Measurements from ENCODE around the gene DEGS2. TPM values are rescaled to one million over a fixed set of nuclear protein-coding genes. Genes with fewer than 3 reads are reported as not detected.

The DEGS2 gene
- total RNA-seq, 1 donor from 2014 or later, result 0.06 TPM

DNA sequence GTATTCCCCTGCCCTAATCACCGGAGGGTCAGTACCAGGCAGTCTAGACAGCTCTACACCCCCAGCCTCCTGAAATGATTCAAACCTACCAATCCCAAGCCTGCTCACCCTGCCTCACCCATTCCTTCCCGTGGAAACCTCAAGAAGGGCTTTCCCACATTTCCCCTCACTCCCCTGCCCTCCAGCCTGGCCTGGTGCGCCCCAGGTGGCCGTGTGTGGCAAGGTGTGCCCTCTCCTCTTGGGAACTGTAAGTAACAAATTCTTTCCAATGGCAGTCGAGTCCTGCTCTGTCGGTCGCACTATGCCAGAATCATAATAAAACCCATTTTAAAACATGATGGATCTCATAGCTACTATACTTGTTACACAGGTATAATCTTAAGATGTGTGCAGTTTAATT, 13.9 kb upstream of the DEGS2 start:
- no peak overlapping the region for H3K4me3 ChIP-seq (ENCODE audit: low read depth, low read length)
- TF ChIP-seq CTCF (conservative IDR thresholded peaks at IDR 0.05; ENCODE audit: low read depth, low read length), result no peak
- DNase-seq (ENCODE audit: low read depth), result no peak

DNA sequence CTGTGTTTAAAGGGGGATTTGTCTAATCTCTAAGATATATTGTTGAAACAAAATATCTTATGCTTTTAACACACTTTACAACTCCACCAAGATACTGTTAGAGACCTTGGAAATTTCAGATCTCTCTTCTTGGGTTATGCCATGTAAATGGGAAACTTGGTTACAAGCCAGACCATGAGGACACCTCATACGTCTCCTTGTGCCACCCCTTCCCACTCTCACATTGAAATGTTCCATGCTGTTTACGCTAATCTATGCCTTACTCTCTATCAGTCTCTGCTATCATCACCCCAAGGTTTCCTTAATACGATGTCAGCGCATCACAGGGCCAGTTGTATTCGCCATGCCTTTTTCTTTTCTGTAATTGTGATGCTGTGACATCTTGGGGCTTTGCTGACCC, 13.4 kb upstream of the DEGS2 start:
- no peak for TF ChIP-seq CTCF (conservative IDR thresholded peaks at IDR 0.05; ENCODE audit: low read depth, low read length)
- no peak overlapping the region for H3K4me3 ChIP-seq (ENCODE audit: low read depth, low read length)
- DNase-seq (ENCODE audit: low read depth), result no peak

- H3K4me3 ChIP-seq (ENCODE audit: low read depth, low read length), result no peak overlapping the region
- no peak for TF ChIP-seq CTCF (conservative IDR thresholded peaks at IDR 0.05; ENCODE audit: low read depth, low read length)
- no peak for DNase-seq (ENCODE audit: low read depth)
Measured at GRCh38 chr14:100170880-100171279, 11.4 kb upstream of the DEGS2 start.

DNA sequence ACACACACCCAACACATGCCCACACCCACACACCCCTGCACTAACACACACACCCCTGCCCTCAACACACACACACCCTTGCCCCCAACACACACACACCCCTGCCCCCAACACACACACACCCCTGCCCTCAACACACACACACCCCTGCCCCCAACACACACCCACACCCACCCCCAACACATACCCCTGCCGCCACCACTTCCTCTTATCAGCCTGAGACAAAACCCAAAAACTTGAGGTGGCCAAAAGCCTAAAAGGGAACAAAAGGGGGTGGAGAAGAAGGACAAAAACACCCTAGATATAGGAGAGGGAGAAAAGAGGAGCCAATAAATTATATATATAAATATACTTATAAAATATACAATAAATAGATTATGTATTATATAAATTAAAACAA, 9.1 kb upstream of the DEGS2 start:
- no peak for TF ChIP-seq CTCF (conservative IDR thresholded peaks at IDR 0.05; ENCODE audit: low read depth, low read length)
- DNase-seq (ENCODE audit: low read depth), result no peak
- no peak overlapping the region for H3K4me3 ChIP-seq (ENCODE audit: low read depth, low read length)

DNA sequence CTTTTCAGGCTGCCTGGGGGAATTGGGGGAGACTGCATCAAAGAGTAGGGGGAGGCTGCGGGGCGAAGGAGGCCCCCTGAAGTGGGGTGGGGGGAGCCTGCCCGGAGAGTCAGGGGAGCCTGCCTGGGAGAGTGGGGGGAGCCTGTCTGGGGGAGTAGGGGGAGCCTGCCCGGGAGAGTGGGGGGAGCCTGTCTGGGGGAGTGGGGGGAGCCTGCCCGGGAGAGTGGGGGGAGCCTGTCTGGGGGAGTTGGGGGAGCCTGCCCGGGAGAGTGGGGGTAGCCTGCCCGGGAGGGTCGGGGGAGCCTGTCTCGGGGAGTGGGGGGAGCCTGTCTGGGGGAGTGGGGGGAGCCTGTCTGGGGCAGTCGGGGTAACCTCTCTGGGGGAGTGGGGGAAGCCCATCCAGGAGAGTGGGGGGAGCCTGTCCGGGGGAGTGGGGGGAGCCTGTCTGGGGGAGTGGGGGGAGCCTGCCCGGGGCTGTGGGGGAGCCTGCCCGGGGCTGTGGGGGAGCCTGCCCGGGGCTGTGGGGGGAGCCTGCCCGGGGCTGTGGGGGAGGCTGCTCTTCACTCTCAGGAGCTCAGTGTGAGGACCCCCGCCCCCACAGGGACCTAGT, 6.5 kb upstream of the DEGS2 start:
- no peak overlapping the region for H3K4me3 ChIP-seq (ENCODE audit: low read depth, low read length)
- DNase-seq (ENCODE audit: low read depth), result no peak
- no peak for TF ChIP-seq CTCF (conservative IDR thresholded peaks at IDR 0.05; ENCODE audit: low read depth, low read length)

DNA sequence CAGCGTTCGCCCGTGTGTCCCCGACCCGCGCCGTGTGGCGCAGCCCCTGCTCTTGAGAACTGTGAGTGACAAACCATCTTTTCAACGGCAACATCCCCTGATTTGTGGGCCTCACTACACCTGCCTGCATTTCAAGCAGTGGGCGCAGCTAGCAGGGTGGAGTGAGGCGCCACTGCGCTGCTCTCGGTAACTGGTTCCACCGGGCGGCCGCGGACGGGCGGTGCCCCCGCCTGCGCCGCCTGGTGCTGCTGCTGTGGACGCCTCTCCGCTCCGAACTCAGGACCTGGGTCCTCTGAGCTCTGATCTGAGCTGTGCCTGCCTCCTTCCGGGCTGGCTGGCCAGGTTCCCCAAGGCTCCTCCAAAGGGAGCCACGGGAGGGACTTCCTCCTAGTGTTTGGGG, 5.9 kb upstream of the DEGS2 start:
- no peak for DNase-seq (ENCODE audit: low read depth)
- H3K4me3 ChIP-seq (ENCODE audit: low read depth, low read length), result no peak overlapping the region
- TF ChIP-seq CTCF (conservative IDR thresholded peaks at IDR 0.05; ENCODE audit: low read depth, low read length), result no peak

DNA sequence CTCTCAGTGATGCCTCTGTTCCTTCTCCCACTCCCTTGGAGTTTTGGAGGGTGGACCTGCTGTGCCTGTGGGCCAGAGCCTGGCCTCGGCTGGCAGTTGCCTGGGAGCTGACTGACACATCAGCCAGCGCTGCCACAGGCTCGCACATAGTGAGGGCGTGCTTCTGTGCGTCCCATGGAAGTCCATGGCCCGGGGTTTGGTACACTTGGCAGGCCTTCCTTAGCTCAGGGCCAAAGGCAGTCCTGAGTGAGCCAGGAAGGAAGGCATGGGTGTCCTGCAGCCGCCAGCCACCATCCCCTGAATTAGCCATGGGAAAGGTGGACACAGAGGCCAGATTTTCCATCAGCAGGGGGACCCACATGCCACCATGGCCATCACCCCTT, 1.1 kb upstream of the DEGS2 start:
- no peak for TF ChIP-seq CTCF (conservative IDR thresholded peaks at IDR 0.05; ENCODE audit: low read depth, low read length)
- H3K4me3 ChIP-seq (ENCODE audit: low read depth, low read length), result no peak overlapping the region
- DNase-seq (ENCODE audit: low read depth), result no peak
